HepG2 (cell line): ENCODE results near the gene CD7. TPM values are rescaled to one million over a fixed set of nuclear protein-coding genes. Genes with fewer than 3 reads are reported as not detected.

Experiments
- ARHGAP35 ChIP-seq: sonication (generic); formaldehyde crosslinking; IDR thresholded peaks from 2 replicates; pipeline ENCODE4 v1.9.0; 2022; ENCODE audit warnings: mild to moderate bottlenecking, inconsistent platforms, moderate library complexity, missing genetic modification reagents, borderline replicate concordance
- DBP ChIP-seq: sonication (generic); formaldehyde crosslinking; IDR thresholded peaks from 2 replicates; pipeline ENCODE4 v1.4.0; 2020; ENCODE audit warnings: missing genetic modification reagents; ENCODE audit errors: not compliant biosample characterization
- KAT2B ChIP-seq: fragments of 150-350 bp; IDR thresholded peaks from 2 replicates; pipeline ENCODE4 v1.6.1; 2014; ENCODE audit warnings: low read depth, low read length, borderline replicate concordance
- MED8 ChIP-seq: sonication (generic); formaldehyde crosslinking; IDR thresholded peaks from 2 replicates; pipeline ENCODE4 v1.8.1; 2023; ENCODE audit warnings: mild to moderate bottlenecking, missing genetic modification reagents; ENCODE audit not compliant: insufficient replicate concordance
- MTA1 ChIP-seq: sonication (generic); formaldehyde crosslinking; IDR thresholded peaks from 2 replicates; pipeline ENCODE4 v1.4.0; 2020; ENCODE audit warnings: missing genetic modification reagents, mild to moderate bottlenecking, borderline replicate concordance
- PAXIP1 ChIP-seq: sonication (generic); formaldehyde crosslinking; conservative IDR thresholded peaks from 2 replicates; pipeline ENCODE4 v1.4.0; 2020; ENCODE audit warnings: mild to moderate bottlenecking, missing genetic modification reagents, moderate library complexity
- PHF8 ChIP-seq: sonication (generic); formaldehyde crosslinking; IDR thresholded peaks from 2 replicates; pipeline ENCODE4 v1.5.0; 2020; ENCODE audit warnings: missing genetic modification reagents
- PLRG1 ChIP-seq: fragments of 450-650 bp; conservative IDR thresholded peaks from 2 replicates; pipeline ENCODE4 v1.6.1; 2016
- SIX1 ChIP-seq: sonication (generic); formaldehyde crosslinking; IDR thresholded peaks from 2 replicates; pipeline ENCODE4 v1.4.0; 2020; ENCODE audit warnings: missing genetic modification reagents, borderline replicate concordance
- SP4 ChIP-seq: sonication (generic); formaldehyde crosslinking; IDR thresholded peaks from 2 replicates; pipeline ENCODE4 v1.8.1; 2023; ENCODE audit warnings: mild to moderate bottlenecking, missing genetic modification reagents
- TP53 ChIP-seq: sonication (generic); formaldehyde crosslinking; conservative IDR thresholded peaks from 2 replicates; pipeline ENCODE4 v1.4.0; 2020; ENCODE audit warnings: missing genetic modification reagents
- ZKSCAN8 ChIP-seq: IDR thresholded peaks from 2 replicates; pipeline ENCODE4 v1.6.1; 2016; ENCODE audit warnings: borderline replicate concordance, missing genetic modification reagents, missing compliant biosample characterization
- ZNF225 ChIP-seq: sonication (generic); formaldehyde crosslinking; IDR thresholded peaks from 2 replicates; pipeline ENCODE4 v1.4.0; 2020; ENCODE audit warnings: mild to moderate bottlenecking, missing genetic modification reagents
- ZNF343 ChIP-seq: sonication (generic); formaldehyde crosslinking; IDR thresholded peaks from 2 replicates; pipeline ENCODE4 v1.4.0; 2020; ENCODE audit warnings: mild to moderate bottlenecking, missing genetic modification reagents
- ZNF468 ChIP-seq: sonication (generic); formaldehyde crosslinking; IDR thresholded peaks from 2 replicates; pipeline ENCODE4 v1.8.0; 2022; ENCODE audit warnings: mild to moderate bottlenecking, moderate library complexity, missing genetic modification reagents
- ZNF547 ChIP-seq: sonication (generic); formaldehyde crosslinking; IDR thresholded peaks from 2 replicates; pipeline ENCODE4 v1.5.1; 2020; ENCODE audit warnings: mild to moderate bottlenecking, missing genetic modification reagents
- ZXDC ChIP-seq: sonication (generic); formaldehyde crosslinking; IDR thresholded peaks from 2 replicates; pipeline ENCODE4 v1.5.0; 2020; ENCODE audit warnings: mild to moderate bottlenecking, missing genetic modification reagents
- polyA plus RNA-seq, 8 experiments: library from polyadenylated mRNA; depleted of rRNA in 3 of 8; stranded (reverse) in 7 of 8; unstranded in 1 of 8; fragments of >200 nt; fragmentation: Illumina TruSeq in 4 of 8; extraction: Trizol in 4 of 8; gene quantifications; 2 replicates each; pipeline versions ENCODE4 v1.2.1 to v1.2.3, GENCODE V29; 2011 to 2016; ENCODE audit warnings: low read depth in 4 of 8, missing spikeins in 1 of 8, mixed read lengths in 1 of 8; ENCODE audit not compliant: insufficient read depth in 1 of 8
- total RNA-seq, 5 experiments: library from RNA; depleted of rRNA; stranded (reverse); fragments of >200 nt; fragmentation: Illumina TruSeq; extraction: Trizol; gene quantifications; 2 replicates each; pipeline ENCODE4 v1.2.3, GENCODE V29; 2016; ENCODE audit warnings: low read depth in 1 of 5
- TF ChIP-seq, protein P1 (sequence below): IDR thresholded peaks from 2 replicates; pipeline ENCODE4 v1.6.1; 2016; ENCODE audit warnings: low read depth, borderline replicate concordance
- TF ChIP-seq, protein P2 (sequence below): IDR thresholded peaks from 2 replicates; pipeline ENCODE4 v1.6.1; 2016; ENCODE audit warnings: low read depth

Gene CD7
- total and polyA plus RNA-seq, 2 of the 13 experiments (the other 11 are each of a cell fraction or from before 2014, with no cell fraction given) = 67.6 to 76.4 TPM

DNA sequence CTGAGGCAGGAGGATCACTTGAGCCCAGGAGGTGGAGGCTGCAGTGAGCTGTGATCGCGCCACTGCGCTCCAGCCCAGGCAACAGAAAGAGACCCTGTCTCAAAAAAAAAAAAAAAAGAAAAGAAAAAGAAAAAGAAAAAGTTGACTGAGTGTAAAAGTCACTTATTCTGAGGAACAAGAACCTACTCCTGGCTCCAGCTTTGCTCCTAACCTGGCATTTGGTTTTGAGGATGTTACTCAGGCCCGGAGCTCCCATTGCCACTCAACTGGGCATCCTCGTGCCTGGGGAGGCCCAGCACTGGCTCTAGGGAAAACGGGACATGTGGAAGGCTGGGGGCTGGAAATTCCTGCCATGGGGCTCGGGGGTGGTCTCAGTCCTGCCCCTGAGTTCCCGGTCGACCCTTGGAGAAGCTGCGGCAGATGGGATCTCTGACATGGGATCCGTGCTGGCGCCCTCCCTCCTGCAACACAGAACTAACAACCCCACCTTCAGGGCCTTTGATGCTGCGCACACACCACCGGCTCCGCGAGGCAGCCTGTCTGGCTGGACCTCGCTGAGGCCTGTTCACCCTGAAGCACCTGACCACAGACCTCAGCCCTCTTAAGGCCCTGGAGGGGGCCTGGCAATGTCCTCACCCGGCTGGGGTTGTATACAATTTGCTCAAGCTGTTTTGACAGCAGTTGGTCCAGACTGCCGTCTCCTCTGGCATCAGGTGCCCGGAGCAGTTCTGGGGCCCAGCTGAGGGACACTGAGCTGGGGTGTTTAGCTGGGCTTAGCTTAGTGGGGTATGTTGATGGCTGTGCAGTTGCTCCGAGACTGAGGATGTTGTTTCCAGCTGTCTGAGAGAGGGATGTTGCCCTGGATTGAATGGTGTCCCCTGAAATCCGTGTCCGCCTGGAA is 12.3 kb downstream of the CD7 start (continued):
- TF ChIP-seq ZXDC (CRISPR knock-in tag) = peak; percentile 42; the same call in 1 of the 2 replicates
- TF ChIP-seq KAT2B = no peak
- TF ChIP-seq PAXIP1 (CRISPR knock-in tag) = no peak
- TF ChIP-seq MTA1 (CRISPR knock-in tag) = no peak
- TF ChIP-seq ZNF468 = no peak
- no peak for TF ChIP-seq SIX1 (CRISPR knock-in tag)
- TF ChIP-seq ZNF547 (CRISPR knock-in tag) = 0 out of 2 replicates have a peak, but pooled peaks have one; percentile 39
- no peak for TF ChIP-seq PLRG1
- TF ChIP-seq MED8 (CRISPR knock-in tag) = no peak
- peak; percentile 57; the same call in 1 of the 2 replicates for TF ChIP-seq ZNF225 (CRISPR knock-in tag)
- TF ChIP-seq ZKSCAN8 (CRISPR knock-in tag) = no peak
- TF ChIP-seq ZNF343 (CRISPR knock-in tag) = no peak
- TF ChIP-seq ARHGAP35 = no peak; the same call in 1 of the 2 replicates
- TF ChIP-seq, protein P1, sequence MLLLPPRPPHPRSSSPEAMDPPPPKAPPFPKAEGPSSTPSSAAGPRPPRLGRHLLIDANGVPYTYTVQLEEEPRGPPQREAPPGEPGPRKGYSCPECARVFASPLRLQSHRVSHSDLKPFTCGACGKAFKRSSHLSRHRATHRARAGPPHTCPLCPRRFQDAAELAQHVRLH (CRISPR knock-in tag) = no peak
- TF ChIP-seq, protein P2, sequence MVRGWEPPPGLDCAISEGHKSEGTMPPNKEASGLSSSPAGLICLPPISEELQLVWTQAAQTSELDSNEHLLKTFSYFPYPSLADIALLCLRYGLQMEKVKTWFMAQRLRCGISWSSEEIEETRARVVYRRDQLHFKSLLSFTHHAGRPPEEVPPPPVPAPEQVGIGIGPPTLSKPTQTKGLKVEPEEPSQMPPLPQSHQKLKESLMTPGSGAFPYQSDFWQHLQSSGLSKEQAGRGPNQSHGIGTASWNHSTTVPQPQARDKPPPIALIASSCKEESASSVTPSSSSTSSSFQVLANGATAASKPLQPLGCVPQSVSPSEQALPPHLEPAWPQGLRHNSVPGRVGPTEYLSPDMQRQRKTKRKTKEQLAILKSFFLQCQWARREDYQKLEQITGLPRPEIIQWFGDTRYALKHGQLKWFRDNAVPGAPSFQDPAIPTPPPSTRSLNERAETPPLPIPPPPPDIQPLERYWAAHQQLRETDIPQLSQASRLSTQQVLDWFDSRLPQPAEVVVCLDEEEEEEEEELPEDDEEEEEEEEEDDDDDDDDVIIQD (CRISPR knock-in tag) = no peak
- TF ChIP-seq SP4 (CRISPR knock-in tag) = no peak
- TF ChIP-seq PHF8 = peak; percentile 40; the same call in 1 of the 2 replicates
- no peak for TF ChIP-seq DBP (CRISPR knock-in tag)
- TF ChIP-seq TP53 = no peak
